Activated B cell treated with CpG ODN at 0.5 μM for 24 hours (primary cell): ENCODE results near the gene ETDB. TPM values are rescaled to one million over a fixed set of nuclear protein-coding genes. Genes with fewer than 3 reads are reported as not detected.
A peak's percentile ranks its signal among the peaks of the same experiment; 100 is the strongest.
"Not testable (repeated sequence)": the region's sequence is repeated elsewhere in the genome, so short reads cannot be mapped to it uniquely, and the experiment has no call there.

Experiments
- ATAC-seq: fragments of 200-7000 bp; cut with Tn5 transposase; one replicate; pipeline ENCODE4 v1.10.0; 2021; ENCODE audit warnings: low read depth, mild to moderate bottlenecking, moderate library complexity
- CTCF ChIA-PET: fragments of 350-600 bp; sonication (Branson Sonifier 250); formaldehyde crosslinking; loops from one replicate; lab custom pipeline; 2021; ENCODE audit warnings: antibody characterized with exemption; lab: Charles Lee
- POLR2A ChIA-PET: fragments of 350-600 bp; sonication (Branson Sonifier 250); formaldehyde crosslinking; loops from one replicate; lab custom pipeline; 2021; ENCODE audit warnings: antibody characterized with exemption; lab: Charles Lee
- DNase-seq: peaks from one replicate; pipeline ENCODE4 v3.0.0; 2022
- H3K27ac Mint-ChIP-seq: one replicate; pipeline ENCODE4 v1.8.0; 2020; ENCODE audit warnings: mixed read lengths
- H3K27me3 Mint-ChIP-seq: one replicate; pipeline ENCODE4 v1.8.0; 2021; ENCODE audit warnings: mixed read lengths
- H3K36me3 Mint-ChIP-seq: one replicate; pipeline ENCODE4 v1.8.0; 2021; ENCODE audit warnings: low read depth, mixed read lengths
- H3K4me1 Mint-ChIP-seq: one replicate; pipeline ENCODE4 v1.8.0; 2021; ENCODE audit warnings: mixed read lengths
- H3K4me3 Mint-ChIP-seq: one replicate; pipeline ENCODE4 v1.8.0; 2020; ENCODE audit warnings: mild to moderate bottlenecking, mixed read lengths
- H3K9me3 Mint-ChIP-seq: one replicate; pipeline ENCODE4 v1.8.0; 2020; ENCODE audit warnings: mixed read lengths
- intact Hi-C: fragments of 100-400 bp; cut with micrococcal nuclease; formaldehyde crosslinking; loops from one replicate; pipeline ENCODE4 v1.15.1; 2024
- total RNA-seq: library from RNA; stranded (reverse); gene quantifications from 2 replicates; pipeline ENCODE4 v1.2.3, GENCODE V29; 2022
- TF ChIP-seq, protein P1 (sequence below): fragments of 200-600 bp; IDR thresholded peaks from one replicate; pipeline ENCODE4 v1.8.0; 2022; ENCODE audit warnings: antibody characterized with exemption, mild to moderate bottlenecking

ETDB gene
- total RNA-seq, result not detected in 2 replicates

DNA sequence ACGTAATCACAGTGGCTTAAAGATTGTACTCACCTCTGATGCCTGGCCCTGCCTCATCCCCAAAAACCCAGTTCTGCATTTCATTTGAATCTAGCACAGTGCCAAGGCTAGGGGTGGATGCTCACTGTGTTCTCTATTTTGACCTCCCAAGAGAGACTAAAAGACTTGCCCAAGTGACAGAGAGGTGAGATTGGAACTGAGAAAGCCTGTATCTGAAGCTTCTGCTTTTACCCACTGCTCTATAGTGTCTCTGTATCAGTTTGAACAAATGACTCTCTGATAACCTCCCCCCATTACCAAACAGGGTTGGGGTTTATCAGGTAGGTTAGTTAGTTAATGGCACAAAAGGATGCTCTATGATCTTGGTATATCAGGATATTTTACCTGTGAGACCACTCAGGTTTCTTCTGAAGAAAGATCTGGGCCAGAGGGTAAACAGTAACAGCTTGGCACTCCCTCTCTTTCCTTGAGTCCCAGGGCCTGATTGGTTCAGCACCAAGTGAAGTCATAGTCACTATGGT, at the start of gene ETDB:
ETDB (minus strand) TSS at position 471 of the 521 bp plus-strand sequence. CDS start 1,265 bp downstream, outside the sequence.
- ATAC-seq, result peak; percentile 57
- H3K27ac Mint-ChIP-seq, intact Hi-C loops, H3K27me3 Mint-ChIP-seq, H3K9me3 Mint-ChIP-seq, H3K36me3 Mint-ChIP-seq, H3K4me1 Mint-ChIP-seq, CTCF ChIA-PET, DNase-seq, H3K4me3 Mint-ChIP-seq, POLR2A ChIA-PET: not testable (repeated sequence)

DNA sequence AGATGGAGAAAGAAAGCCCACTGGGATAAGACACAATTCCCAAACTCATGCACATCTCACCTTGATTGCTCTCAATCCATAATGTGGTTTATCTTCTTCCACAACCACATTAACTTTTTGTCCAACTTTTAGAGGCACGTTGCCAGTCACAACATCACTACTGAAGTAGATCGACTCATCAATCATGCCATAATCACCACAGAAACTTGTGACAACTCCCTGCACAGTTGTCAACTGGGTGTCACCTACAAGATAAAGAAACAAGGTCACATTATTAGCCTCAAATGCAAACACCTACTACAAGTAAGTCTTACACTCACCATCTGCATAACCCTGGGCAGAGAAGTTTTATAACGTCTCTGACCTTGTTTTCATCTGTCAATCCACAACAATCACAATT, 49.2 kb upstream of the ETDB start:
- H3K4me3 Mint-ChIP-seq, CTCF ChIA-PET, DNase-seq, H3K27me3 Mint-ChIP-seq, H3K27ac Mint-ChIP-seq, H3K4me1 Mint-ChIP-seq, H3K36me3 Mint-ChIP-seq, H3K9me3 Mint-ChIP-seq, intact Hi-C loops, POLR2A ChIA-PET, ATAC-seq: not testable (repeated sequence)

DNA sequence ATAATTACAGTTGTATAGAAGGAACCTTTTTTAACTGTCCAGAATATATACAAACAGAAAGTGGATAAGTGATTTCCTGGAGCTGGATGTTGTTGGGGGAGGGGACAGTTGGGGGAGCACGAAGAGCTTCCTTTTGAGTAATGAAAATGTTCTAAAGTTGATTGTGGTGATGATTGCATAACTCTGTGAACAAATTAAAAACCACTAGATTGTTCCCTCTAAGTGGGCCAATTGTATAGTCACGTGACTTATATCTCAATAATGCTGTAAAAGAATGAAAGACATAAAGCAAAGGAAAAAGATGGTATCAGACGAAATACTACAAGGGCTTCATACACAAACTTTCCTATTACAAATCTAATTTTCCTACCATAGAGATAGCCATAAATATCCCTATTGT, 48.2 kb upstream of the ETDB start:
- Mint-ChIP-seq H3K27ac (no peak overlapping the region), H3K4me3 (no peak overlapping the region), H3K9me3 (no peaks in the 10 kb centered on the region), H3K4me1 (no peaks in the 10 kb centered on the region), H3K36me3 (no peaks in the 10 kb centered on the region), H3K27me3 (no peaks in the 10 kb centered on the region)
- TF ChIP-seq, protein P1, sequence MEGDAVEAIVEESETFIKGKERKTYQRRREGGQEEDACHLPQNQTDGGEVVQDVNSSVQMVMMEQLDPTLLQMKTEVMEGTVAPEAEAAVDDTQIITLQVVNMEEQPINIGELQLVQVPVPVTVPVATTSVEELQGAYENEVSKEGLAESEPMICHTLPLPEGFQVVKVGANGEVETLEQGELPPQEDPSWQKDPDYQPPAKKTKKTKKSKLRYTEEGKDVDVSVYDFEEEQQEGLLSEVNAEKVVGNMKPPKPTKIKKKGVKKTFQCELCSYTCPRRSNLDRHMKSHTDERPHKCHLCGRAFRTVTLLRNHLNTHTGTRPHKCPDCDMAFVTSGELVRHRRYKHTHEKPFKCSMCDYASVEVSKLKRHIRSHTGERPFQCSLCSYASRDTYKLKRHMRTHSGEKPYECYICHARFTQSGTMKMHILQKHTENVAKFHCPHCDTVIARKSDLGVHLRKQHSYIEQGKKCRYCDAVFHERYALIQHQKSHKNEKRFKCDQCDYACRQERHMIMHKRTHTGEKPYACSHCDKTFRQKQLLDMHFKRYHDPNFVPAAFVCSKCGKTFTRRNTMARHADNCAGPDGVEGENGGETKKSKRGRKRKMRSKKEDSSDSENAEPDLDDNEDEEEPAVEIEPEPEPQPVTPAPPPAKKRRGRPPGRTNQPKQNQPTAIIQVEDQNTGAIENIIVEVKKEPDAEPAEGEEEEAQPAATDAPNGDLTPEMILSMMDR, result no peak
- ChIA-PET CTCF (no interaction called here), POLR2A (no interaction called here)
- intact Hi-C loops, result no loop called here
- ATAC-seq (no peak), DNase-seq (no peak)

DNA sequence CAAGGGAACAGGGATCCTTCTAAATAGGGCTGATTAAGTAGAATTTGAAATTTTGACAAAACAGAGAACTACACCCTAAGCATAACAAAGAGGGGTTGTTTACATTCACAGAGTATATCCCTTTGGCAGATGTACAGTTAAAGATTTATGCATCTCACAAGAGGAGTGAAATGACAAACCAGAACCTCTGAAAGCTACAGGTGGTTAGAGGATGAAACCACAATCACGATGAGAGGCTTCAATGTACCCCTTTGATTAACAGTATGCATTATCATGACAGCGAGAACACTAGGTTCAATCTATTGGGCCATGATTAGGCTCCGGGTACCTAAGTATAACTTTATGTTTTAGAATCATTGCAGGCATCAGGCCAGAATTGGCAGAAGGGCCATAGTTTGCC, 34.4 kb upstream of the ETDB start:
- intact Hi-C loops, H3K27me3 Mint-ChIP-seq, ATAC-seq, H3K4me1 Mint-ChIP-seq, H3K27ac Mint-ChIP-seq, H3K36me3 Mint-ChIP-seq, CTCF ChIA-PET, H3K9me3 Mint-ChIP-seq, H3K4me3 Mint-ChIP-seq, DNase-seq, POLR2A ChIA-PET: not testable (repeated sequence)

DNA sequence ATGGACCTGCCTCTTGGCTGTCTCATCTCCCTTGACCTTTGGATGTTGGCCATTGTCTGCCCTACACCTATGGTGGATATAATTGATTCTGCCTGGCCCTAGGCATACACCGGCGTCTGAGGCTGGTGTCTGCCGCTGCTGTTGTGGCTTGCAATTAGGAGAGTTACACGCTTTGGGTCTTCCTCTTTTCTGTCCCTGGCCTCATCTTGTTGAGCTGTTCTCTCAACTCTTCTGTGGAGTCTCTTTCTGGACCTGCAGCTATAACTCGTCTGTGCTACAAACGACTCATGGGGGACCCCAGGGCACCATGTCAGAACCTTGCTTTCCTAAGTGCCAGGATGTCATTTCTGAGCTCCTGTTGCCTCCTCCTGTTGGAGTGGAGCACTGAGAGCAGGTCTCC, 5.8 kb upstream of the ETDB start:
- H3K4me3 Mint-ChIP-seq, H3K4me1 Mint-ChIP-seq, CTCF ChIA-PET: not testable (repeated sequence)

DNA sequence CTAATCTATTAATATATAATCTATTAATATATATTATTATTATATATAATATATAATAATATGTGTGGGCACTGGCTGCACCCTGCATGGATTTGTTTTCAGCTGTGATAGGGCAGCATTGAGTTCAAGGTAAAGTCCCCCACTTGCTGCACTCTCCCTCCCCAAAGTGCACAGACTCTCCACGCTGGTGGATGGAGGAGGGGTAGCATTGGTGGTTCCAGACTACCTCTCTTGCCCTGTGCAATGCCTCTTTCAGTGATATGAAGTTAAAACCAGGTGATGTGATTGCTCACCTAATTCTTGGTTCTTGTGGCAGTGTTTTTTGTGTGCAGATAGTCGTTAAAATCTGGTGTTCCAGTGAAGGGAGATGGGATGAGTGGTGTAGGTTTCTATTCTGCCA, 4.3 kb downstream of the ETDB start:
- DNase-seq, H3K27me3 Mint-ChIP-seq, ATAC-seq, H3K36me3 Mint-ChIP-seq, H3K4me3 Mint-ChIP-seq, POLR2A ChIA-PET, H3K9me3 Mint-ChIP-seq, H3K27ac Mint-ChIP-seq, CTCF ChIA-PET: not testable (repeated sequence)
- intact Hi-C loops, result loop anchor here (10.0 kb wide), 1 partner anchor 359 kb away; no protein-coding TSS in a partner anchor
- H3K4me1 Mint-ChIP-seq, result peaks cover 10% of the 10 kb centered on the region

More for the DNA sequence above, 5.8 kb upstream of the ETDB start:
- DNase-seq, H3K27ac Mint-ChIP-seq, H3K9me3 Mint-ChIP-seq, POLR2A ChIA-PET, intact Hi-C loops, H3K27me3 Mint-ChIP-seq, H3K36me3 Mint-ChIP-seq: not testable (repeated sequence)
- ATAC-seq, result peak; percentile 31

DNA sequence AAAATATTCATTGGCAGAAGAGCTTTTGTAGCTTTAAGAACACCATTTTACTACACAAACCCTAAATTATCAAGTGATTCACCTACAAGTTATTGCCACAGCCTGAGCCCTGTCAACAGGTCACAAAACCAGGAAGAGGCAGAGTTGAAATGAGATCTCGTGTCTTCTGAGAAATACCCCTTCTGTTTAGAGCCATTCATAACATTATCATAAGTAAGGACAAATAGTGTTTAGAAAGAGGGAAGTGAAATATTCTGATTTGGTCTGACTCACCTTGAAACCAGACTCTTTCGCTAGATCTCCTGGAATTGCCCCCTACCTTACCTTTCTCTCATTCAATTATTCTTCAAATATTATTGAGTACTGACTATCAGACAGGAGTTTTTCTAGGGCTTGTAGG, 5.9 kb downstream of the ETDB start:
- no peaks in the 10 kb centered on the region for H3K36me3 Mint-ChIP-seq
- ChIA-PET POLR2A (no interaction called here), CTCF (no interaction called here)
- TF ChIP-seq, protein P1, result no peak
- DNase-seq, result no peak
- no peak overlapping the region for H3K27ac Mint-ChIP-seq
- no peaks in the 10 kb centered on the region for H3K9me3 Mint-ChIP-seq
- H3K4me1 Mint-ChIP-seq, result peaks cover 11% of the 10 kb centered on the region
- H3K27me3 Mint-ChIP-seq, result peaks cover 2% of the 10 kb centered on the region
- peak; percentile 92 for ATAC-seq
- intact Hi-C loops, result loop anchor here (10.0 kb wide), 1 partner anchor 360 kb away; no protein-coding TSS in a partner anchor
- H3K4me3 Mint-ChIP-seq, result no peak overlapping the region
